Peyer's patch (tissue), 4 donors: Measurements from ENCODE around the gene PRF1. TPM values are rescaled to one million over a fixed set of nuclear protein-coding genes. Genes with fewer than 3 reads are reported as not detected.

Experiments used
- DNase-seq, 3 donors: peaks; one replicate each; pipeline ENCODE4 v3.0.0-alpha.2; 2017 to 2019
- H3K27ac ChIP-seq, 4 donors: fragments of 200-600 bp; sonication (generic); one replicate each; pipeline ENCODE4 v1.5.1; 2016 to 2019
- H3K27me3 ChIP-seq, 2 donors: fragments of 200-600 bp; sonication (generic); one replicate each; pipeline ENCODE4 v1.5.1; 2019
- H3K36me3 ChIP-seq, 3 donors: fragments of 200-600 bp; sonication (generic); one replicate each; pipeline ENCODE4 v1.5.1; 2016 to 2019
- H3K4me1 ChIP-seq, 4 donors: fragments of 200-600 bp; sonication (generic); one replicate each; pipeline ENCODE4 v1.5.1; 2016 to 2019
- H3K4me3 ChIP-seq, 4 donors: fragments of 200-600 bp; sonication (generic); 1 replicate in 3 of 4; 2 replicates in 1 of 4; pipeline ENCODE4 v1.5.1; 2016 to 2019; ENCODE audit warnings: mild to moderate bottlenecking in 1 of 4
- H3K9me3 ChIP-seq, 4 donors: fragments of 200-600 bp; sonication (generic); one replicate each; pipeline ENCODE4 v1.5.1; 2016 to 2019; ENCODE audit warnings: mild to moderate bottlenecking in 1 of 4
- POLR2A ChIP-seq, 2 donors: fragments of 450-650 bp; IDR thresholded peaks; one replicate each; pipeline ENCODE4 v1.5.1; 2017; ENCODE audit warnings: antibody characterized with exemption in 2 of 2, mild to moderate bottlenecking in 2 of 2, moderate library complexity in 2 of 2
- total RNA-seq, 4 donors: library from RNA; depleted of rRNA; stranded (reverse); fragments of >200 nt; gene quantifications; one replicate each; pipeline ENCODE4 v1.1.0, GENCODE V29; 2016
- TF ChIP-seq, protein P1 (sequence below), 6 experiments: fragments of 450-650 bp in 4 of 6; fragments of 200-600 bp in 2 of 6; sonication (generic) in 1 of 6; IDR thresholded peaks; one replicate each; pipeline ENCODE4 v1.5.1; 2017 to 2019; ENCODE audit warnings: antibody characterized with exemption in 6 of 6, mild to moderate bottlenecking in 3 of 6, moderate library complexity in 1 of 6

Gene PRF1
- total RNA-seq, 4 donors from 2014 or later = 4.6 to 12.4 (median 6.3) TPM

DNA sequence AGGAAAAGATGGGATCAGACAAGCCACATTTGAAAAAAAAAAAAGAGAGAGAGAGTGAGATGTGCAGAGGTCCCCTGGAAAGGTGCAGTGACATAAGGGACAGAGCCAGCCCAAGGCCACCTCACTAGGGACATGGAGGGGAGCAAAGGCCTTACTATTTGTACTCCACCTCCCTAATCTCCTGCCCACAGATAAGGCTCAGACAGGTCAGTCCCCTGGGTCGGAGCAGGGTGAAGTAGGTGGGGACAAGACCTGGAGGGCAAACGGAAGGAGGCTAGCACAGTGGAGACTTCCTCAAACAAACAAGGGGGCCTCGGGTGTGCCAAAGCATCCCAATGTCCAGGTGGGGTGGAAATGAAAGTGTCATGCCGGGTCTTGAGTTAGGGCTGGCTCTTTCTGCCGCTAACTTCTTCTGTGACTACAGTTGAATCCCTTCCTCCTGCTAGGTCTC lies 7.0 kb downstream of the PRF1 start:
- no peak overlapping the region for H3K4me3 ChIP-seq
- H3K9me3 ChIP-seq = no peaks in the 10 kb centered on the region
- H3K27ac ChIP-seq = no peak overlapping the region
- no peaks in the 10 kb centered on the region for H3K4me1 ChIP-seq
- TF ChIP-seq POLR2A (IDR thresholded peaks at IDR 0.05) = no peak
- TF ChIP-seq, protein P1, sequence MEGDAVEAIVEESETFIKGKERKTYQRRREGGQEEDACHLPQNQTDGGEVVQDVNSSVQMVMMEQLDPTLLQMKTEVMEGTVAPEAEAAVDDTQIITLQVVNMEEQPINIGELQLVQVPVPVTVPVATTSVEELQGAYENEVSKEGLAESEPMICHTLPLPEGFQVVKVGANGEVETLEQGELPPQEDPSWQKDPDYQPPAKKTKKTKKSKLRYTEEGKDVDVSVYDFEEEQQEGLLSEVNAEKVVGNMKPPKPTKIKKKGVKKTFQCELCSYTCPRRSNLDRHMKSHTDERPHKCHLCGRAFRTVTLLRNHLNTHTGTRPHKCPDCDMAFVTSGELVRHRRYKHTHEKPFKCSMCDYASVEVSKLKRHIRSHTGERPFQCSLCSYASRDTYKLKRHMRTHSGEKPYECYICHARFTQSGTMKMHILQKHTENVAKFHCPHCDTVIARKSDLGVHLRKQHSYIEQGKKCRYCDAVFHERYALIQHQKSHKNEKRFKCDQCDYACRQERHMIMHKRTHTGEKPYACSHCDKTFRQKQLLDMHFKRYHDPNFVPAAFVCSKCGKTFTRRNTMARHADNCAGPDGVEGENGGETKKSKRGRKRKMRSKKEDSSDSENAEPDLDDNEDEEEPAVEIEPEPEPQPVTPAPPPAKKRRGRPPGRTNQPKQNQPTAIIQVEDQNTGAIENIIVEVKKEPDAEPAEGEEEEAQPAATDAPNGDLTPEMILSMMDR (IDR thresholded peaks at IDR 0.05) = no peak
- DNase-seq = no peak
- H3K36me3 ChIP-seq = no peaks in the 10 kb centered on the region
- H3K27me3 ChIP-seq = no peaks in the 10 kb centered on the region

DNA sequence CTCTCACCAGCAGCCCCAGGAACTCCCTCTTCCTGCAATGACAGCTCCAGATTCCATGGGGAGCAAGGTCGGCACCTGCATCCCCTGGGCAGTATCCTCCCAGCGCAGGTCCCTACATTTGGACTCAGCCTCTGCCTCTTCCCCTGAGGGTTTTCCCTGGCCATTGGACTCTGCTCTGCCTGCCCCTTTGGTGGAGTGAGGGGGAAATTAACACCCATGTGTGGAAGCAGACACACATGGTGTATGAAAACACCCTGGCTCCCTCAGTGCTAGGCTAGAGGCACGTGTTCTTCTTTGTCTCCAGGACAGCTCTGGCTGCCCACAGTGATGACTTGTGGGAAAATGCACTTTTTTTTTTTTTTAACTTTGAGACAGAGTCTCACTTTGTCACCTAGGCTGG lies 8.4 kb downstream of the PRF1 start:
- Histone ChIP-seq H3K27ac (no peak overlapping the region), H3K27me3 (no peaks in the 10 kb centered on the region), H3K4me1 (peaks cover 0 to 7% (median 0%) of the 10 kb centered on the region in 4 donors), H3K9me3 (no peaks in the 10 kb centered on the region), H3K36me3 (no peaks in the 10 kb centered on the region), H3K4me3 (no peak overlapping the region)
- DNase-seq = no peak
- TF ChIP-seq, protein P1 (IDR thresholded peaks at IDR 0.05) = no peak
- no peak for TF ChIP-seq POLR2A (IDR thresholded peaks at IDR 0.05)

DNA sequence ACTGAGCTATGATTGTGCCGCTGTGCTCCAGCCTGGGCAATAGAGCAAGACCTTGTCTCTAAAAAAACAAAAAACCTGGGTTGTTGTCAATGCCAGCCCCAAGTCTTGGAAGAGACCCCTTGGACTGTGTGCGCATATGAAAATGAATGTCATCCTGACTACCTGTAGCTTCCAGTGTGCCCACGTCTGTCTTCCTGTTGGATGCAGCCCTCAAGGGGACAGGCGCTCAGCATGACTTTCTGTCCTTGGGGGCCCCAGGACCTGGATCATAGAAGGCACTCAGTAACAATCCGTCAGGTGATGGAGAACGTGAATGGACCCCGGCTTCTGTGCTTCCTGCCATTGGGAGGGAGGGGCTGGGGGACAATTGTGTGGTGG lies 9.0 kb downstream of the PRF1 start:
- no peaks in the 10 kb centered on the region for H3K27me3 ChIP-seq
- TF ChIP-seq, protein P1 (IDR thresholded peaks at IDR 0.05) = no peak
- TF ChIP-seq POLR2A (IDR thresholded peaks at IDR 0.05) = no peak
- no peak for DNase-seq
- no peak overlapping the region for H3K4me3 ChIP-seq
- peaks cover 0 to 7% (median 0%) of the 10 kb centered on the region in 4 donors for H3K4me1 ChIP-seq
- H3K9me3 ChIP-seq = no peaks in the 10 kb centered on the region
- H3K27ac ChIP-seq = no peak overlapping the region
- no peaks in the 10 kb centered on the region for H3K36me3 ChIP-seq

DNA sequence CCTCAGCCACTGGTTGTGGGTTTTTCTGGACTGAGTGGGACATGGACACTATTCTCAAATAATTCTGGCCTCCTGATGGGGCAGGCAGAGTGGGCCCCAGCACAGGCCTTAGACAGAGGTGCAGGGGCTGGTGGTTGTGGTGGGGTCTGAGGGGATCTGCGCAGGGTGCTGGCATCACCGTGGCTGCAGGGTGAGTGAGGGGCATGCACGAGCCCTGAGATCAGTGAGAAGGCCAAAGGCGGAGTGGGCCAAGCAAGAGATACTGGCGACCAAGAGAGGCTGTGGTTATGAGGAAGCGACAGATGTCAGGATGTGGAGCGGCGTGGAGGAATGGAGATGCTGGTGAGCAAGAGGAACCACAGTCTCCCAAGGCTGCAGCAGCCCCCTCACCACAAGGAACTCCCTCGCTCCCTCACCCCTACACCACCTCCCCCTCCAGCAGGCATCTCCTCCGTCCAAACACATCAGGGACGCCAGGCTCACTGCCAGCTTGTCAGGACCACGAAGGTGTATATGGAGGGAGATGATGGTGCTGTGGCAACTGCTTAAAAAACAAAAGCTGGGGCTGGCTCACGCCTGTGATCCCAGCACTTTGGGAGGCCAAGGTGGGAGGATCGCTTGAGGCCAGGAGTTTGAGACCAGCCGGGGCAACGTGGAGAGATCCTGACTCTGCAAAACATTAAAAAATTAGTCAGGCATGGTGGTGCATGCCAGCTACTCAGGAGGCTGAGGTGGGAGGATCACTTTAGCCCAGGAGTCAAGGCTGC lies 9.6 kb downstream of the PRF1 start:
- H3K9me3 ChIP-seq = no peaks in the 10 kb centered on the region
- no peak overlapping the region for H3K27ac ChIP-seq
- DNase-seq = no peak
- no peaks in the 10 kb centered on the region for H3K36me3 ChIP-seq
- TF ChIP-seq POLR2A (IDR thresholded peaks at IDR 0.05) = no peak
- TF ChIP-seq, protein P1 (IDR thresholded peaks at IDR 0.05) = no peak
- no peaks in the 10 kb centered on the region for H3K27me3 ChIP-seq
- H3K4me3 ChIP-seq = no peak overlapping the region
- peaks cover 0 to 7% (median 0%) of the 10 kb centered on the region in 4 donors for H3K4me1 ChIP-seq

DNA sequence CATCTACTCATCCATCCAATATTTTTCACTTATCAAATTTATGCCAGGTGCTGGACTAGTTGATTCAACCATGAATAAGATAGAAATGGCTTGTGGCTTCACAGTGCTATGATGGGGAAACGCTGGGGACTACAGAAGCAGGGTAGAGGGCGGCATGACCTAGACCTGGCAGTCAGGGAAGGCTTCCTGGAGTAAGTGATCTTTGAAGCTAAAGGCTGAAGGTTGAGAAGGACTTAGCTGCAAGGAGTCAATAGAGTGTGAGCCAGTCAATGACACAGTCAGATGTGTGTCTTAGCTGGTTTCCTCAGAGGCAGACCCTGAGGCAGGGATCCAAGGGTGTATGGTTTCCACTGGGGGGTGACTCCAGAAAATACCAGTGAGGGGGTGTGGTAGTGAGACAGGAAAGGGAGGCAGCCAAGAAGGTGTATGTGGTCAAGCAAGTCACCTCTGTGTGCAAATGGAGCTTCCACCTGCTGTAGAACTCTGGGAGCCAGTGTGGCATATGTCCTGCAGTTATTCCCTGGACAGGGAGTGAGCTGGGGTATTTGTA lies 10.3 kb downstream of the PRF1 start:
- H3K27ac ChIP-seq = no peak overlapping the region
- H3K9me3 ChIP-seq = no peaks in the 10 kb centered on the region
- no peaks in the 10 kb centered on the region for H3K36me3 ChIP-seq
- no peak overlapping the region for H3K4me3 ChIP-seq
- TF ChIP-seq POLR2A (IDR thresholded peaks at IDR 0.05) = no peak
- TF ChIP-seq, protein P1 (IDR thresholded peaks at IDR 0.05) = no peak
- no peak for DNase-seq
- no peaks in the 10 kb centered on the region for H3K27me3 ChIP-seq
- H3K4me1 ChIP-seq = peaks cover 0 to 7% (median 0%) of the 10 kb centered on the region in 4 donors
